H1 (cell line): ENCODE data around the gene ULK1.

Source experiments
- ASH2L ChIP-seq: fragments of 200-600, 300-600 bp; sonication (generic); IDR thresholded peaks from one replicate; pipeline ENCODE4 v1.7.1; 2017; ENCODE audit warnings: low read length
- CTCF ChIP-seq, 3 experiments: IDR thresholded peaks; 1 replicate in 2 of 3; 2 replicates in 1 of 3; pipeline versions ENCODE4 v1.5.1 to v1.6.1; 2011; ENCODE audit warnings: low read length in 3 of 3, mild to moderate bottlenecking in 3 of 3, inconsistent platforms in 2 of 3, low read depth in 1 of 3, moderate library complexity in 1 of 3; ENCODE audit not compliant: insufficient read depth in 1 of 3; ENCODE audit errors: control extremely low read depth in 1 of 3
- EZH2 ChIP-seq: fragments of 200-600 bp; sonication (generic); IDR thresholded peaks from 2 replicates; pipeline ENCODE4 v1.7.1; 2012; ENCODE audit warnings: low read depth, mild to moderate bottlenecking, moderate library complexity, low read length, inconsistent platforms; ENCODE audit not compliant: severe bottlenecking
- POLR2A ChIP-seq, 2 experiments: IDR thresholded peaks; 1 replicate in 1 of 2; 2 replicates in 1 of 2; pipeline ENCODE4 v1.6.1; 2011; ENCODE audit warnings: low read depth in 2 of 2, low read length in 2 of 2, mild to moderate bottlenecking in 2 of 2; ENCODE audit errors: control extremely low read depth in 1 of 2
- POLR2AphosphoS5 ChIP-seq: IDR thresholded peaks from 2 replicates; pipeline ENCODE4 v1.6.1; 2011; ENCODE audit warnings: low read depth, low read length
- RAD21 ChIP-seq, 2 experiments: IDR thresholded peaks in 1 of 2; conservative IDR thresholded peaks in 1 of 2; 2 replicates each; pipeline ENCODE4 v1.6.1; 2011; ENCODE audit warnings: low read depth in 2 of 2, low read length in 2 of 2, improper control_type of control experiment in 1 of 2, inconsistent platforms in 1 of 2, mild to moderate bottlenecking in 1 of 2, moderate library complexity in 1 of 2
- RFX5 ChIP-seq: IDR thresholded peaks from 2 replicates; pipeline ENCODE4 v1.6.1; 2011; ENCODE audit warnings: low read depth, low read length, improper control_type of control experiment, borderline replicate concordance
- SIN3A ChIP-seq, 2 experiments: IDR thresholded peaks in 1 of 2; conservative IDR thresholded peaks in 1 of 2; 2 replicates each; pipeline ENCODE4 v1.6.1; 2011 to 2012; ENCODE audit warnings: low read length in 2 of 2, improper control_type of control experiment in 1 of 2, low read depth in 1 of 2, mild to moderate bottlenecking in 1 of 2
- SIX5 ChIP-seq: IDR thresholded peaks from 2 replicates; pipeline ENCODE4 v1.6.1; 2011; ENCODE audit warnings: mild to moderate bottlenecking, low read depth, low read length
- TCF12 ChIP-seq: IDR thresholded peaks from 2 replicates; pipeline ENCODE4 v1.6.1; 2011; ENCODE audit warnings: low read depth, mild to moderate bottlenecking, low read length
- TEAD4 ChIP-seq: IDR thresholded peaks from 2 replicates; pipeline ENCODE4 v1.6.1; 2012; ENCODE audit warnings: low read depth, low read length, inconsistent platforms, mixed read lengths
- USF2 ChIP-seq: IDR thresholded peaks from 2 replicates; pipeline ENCODE4 v1.6.1; 2011; ENCODE audit warnings: low read length, improper control_type of control experiment

- TF ChIP-seq TCF12 (no peak), CTCF (IDR thresholded peaks at IDR 0.05; ENCODE audit: control extremely low read depth in 1 of 3, insufficient read depth in 1 of 3, low read depth in 1 of 3, low read length in 3 of 3) (no peak), RAD21 (IDR thresholded peaks at IDR 0.05 in 1 of 2, conservative IDR thresholded peaks at IDR 0.05 in 1 of 2; ENCODE audit: low read depth in 2 of 2, low read length in 2 of 2) (no peak), USF2 (no peak), POLR2A (IDR thresholded peaks at IDR 0.05; ENCODE audit: control extremely low read depth in 1 of 2, low read depth in 2 of 2, low read length in 2 of 2) (peak in 1 of 2 experiments; percentile 18; a peak in 2 of 3 replicates), SIX5 (no peak), SIN3A (conservative IDR thresholded peaks at IDR 0.05 in 1 of 2, IDR thresholded peaks at IDR 0.05 in 1 of 2; ENCODE audit: low read depth in 1 of 2, low read length in 2 of 2) (no peak), POLR2AphosphoS5 (no peak), TEAD4 (no peak), EZH2 (no peak), ASH2L (peak; percentile 45), RFX5 (no peak)
These were observed 55.9 kb downstream of the ULK1 start for GRCh38 chr12:131950182-131950913.
